ENCODE results near the gene INTS3.
"Not testable (repeated sequence)": the region's sequence is repeated elsewhere in the genome, so short reads cannot be mapped to it uniquely, and the experiment has no call there.

Gene INTS3

GRCh38 chr1:153760440-153760839, 32.6 kb downstream of the INTS3 start:
- DNase-seq: no peak

GRCh38 chr1:153763365-153764225, 35.7 kb downstream of the INTS3 start:
- DNase-seq: no peak

GRCh38 chr1:153764310-153764709, 36.5 kb downstream of the INTS3 start:
- DNase-seq: no peak

GRCh38 chr1:153766663-153767062, 38.8 kb downstream of the INTS3 start:
- not testable (repeated sequence) for DNase-seq

DNA sequence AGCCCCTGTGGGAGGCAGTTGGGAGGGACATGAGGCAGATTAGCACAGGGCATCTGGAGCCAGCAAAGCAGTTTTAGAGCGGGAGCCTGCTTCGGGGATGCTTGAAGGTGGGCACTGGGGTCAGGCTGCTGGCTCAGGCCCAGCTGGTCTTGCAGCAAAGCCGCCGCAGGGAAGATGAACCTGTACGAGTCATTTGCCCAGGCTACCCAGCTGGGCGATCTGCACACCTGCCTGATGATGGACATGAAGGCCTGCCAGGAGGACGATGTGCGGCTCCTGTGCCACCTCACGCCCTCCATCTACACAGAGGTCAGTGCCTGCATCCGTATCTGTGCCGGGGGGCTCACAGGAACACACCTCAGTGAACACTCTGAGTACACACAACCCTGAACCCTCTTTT, 39.7 kb downstream of the INTS3 start:
- DNase-seq: no peak

- DNase-seq: no peak
Observed at GRCh38 chr1:153768316-153769181, 40.7 kb downstream of the INTS3 start.

DNA sequence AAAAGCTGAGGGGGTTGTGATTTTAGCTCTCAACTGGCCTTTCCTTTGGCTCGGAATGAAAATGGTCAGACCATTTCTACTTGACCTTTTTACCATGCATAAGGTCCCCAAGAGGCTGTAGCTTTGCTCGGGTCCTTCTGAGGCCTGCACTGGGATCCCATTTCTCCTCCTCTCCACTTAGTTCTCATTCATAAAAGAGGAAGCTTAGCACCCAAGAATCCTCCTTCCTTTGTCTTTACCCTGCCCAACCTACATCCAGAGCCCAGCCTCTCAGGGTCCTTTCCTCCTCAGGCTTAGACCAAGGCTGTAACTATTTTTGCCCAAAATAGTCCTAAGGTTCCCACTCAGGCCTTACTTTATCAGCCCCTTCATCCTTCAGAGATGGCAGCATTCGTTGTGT, 41.4 kb downstream of the INTS3 start:
- DNase-seq: no peak

- DNase-seq: no peak
Observed at GRCh38 chr1:153770797-153771196, 42.9 kb downstream of the INTS3 start.

DNA sequence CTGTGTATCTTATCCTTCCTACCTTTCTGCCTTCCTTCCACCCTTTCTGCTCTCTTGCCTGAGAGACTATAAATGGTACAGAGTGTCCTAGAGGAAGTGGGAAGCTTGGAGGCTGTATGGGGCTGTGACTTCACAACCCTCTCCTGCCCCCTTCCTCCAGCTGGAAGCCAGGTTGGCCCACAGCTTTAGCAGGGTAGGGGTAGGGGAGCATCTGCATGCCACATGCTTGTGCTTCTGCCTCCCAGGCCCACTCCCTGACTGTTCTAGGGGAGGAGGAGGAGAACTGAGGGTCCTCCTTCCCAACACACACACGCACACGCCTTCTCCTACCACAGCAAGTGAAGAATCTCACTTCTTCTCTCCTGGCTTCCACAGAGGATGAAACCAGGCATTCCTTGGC, 43.4 kb downstream of the INTS3 start:
- DNase-seq: no peak

- DNase-seq: no peak
Observed at GRCh38 chr1:153771841-153772593, 44.2 kb downstream of the INTS3 start.

DNA sequence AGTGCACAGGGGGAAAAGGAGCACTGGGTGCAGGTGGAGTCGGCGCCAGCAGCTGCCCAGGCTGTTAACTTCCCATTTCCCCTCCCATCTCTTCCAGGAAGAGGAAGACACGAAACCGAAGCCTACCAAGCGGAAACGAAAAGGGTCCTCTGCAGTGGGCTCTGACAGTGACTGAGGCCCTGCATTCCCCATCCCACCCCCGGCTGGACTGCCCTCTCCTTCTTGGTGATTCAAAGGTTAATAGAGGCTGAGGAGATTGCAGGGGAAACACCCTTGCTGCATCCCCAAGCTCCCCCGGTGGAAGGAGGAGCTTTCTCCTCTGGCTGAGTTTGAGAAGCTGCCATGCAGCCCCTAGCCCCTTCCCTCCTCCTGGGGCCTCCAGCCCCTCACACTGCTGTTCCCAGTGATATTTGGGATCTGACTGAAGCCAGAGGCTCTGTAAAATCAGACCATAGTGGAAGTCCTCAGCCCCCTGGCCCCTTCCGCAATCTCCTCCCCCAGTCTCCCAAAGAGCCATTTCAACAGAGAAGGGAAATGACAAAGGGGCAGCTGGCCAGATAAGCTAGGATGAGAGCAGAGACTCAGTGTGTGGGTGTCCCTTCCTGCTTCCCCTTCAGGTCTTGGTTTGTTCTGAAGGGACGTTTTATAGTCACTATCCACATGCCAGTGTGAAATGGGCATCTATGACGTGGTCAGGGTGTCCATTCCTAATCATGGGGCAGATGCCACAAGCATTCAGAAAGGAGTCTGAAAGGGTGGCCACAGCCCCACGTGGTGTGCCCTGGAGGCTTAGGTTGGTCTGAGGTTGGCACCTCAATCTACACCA, 45.5 kb downstream of the INTS3 start:
- DNase-seq: no peak

DNA sequence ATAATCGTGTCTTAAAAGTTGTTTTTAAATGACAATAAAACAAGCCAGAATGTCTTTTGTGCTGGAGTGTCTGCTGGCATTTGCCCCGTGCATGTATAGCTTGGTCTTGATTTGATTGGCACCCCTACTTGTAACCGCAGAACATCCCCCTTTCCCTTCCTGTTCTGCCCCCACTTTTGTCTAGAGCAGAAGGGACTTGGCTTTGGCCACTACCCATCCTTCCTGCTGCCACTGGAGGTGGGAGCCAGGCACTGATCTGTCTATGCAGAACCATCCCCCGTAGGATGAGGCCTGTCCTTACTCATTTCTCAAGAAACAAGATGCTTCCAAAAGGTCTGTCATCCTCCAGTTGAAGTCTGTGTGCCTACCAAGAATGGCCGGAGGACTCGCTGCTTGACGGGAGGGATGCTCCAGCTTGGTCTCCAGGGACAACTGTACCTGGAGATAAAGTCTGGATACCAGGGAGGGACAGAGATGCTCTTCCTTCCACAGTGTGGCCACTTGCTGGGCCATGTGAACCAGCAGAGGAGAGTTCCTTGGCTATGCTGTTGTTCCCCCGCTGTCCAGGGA, 46.3 kb downstream of the INTS3 start:
- DNase-seq: no peak

DNA sequence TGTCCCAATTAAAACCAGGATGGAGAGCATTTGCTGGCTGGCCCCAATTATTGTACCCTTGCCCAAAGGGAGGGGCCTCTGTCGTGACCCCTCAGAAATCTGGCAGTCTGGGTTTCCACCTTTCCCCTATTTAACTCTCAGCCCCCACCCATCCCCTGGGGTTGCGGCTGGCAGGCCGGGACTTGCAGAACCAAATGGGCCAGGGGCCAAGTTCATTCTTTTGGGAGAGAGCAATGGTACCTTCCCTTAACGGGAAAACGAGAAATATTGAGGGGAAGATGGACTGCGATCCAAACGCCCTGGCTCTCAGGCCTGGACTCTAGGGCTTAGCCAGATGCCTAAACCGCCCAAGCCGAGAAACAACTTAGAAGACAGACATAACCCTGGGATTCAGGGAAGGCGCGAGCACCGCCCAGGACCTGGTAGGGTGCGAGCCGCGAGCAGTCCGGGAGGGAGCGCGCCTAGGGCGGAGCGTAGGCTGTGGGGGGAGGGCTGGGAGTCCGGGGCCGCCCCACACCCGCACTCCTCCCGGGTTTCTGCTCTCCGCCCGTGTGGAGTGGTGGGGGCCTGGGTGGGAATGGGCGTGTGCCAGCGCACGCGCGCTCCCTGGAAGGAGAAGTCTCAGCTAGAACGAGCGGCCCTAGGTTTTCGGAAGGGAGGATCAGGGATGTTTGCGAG, 47.1 kb downstream of the INTS3 start, which contains the start of gene SLC27A3:
TSS of gene SLC27A3 (plus strand) at position 628 of the 678 bp plus-strand sequence. CDS start 91 bp downstream, outside the sequence.
- peak; percentile 49 for DNase-seq

- peak; percentile 74 for DNase-seq
Observed at GRCh38 chr1:153775458-153776327, 47.8 kb downstream of the INTS3 start.

- DNase-seq: peak; percentile 34
Observed at GRCh38 chr1:153776352-153776751, 48.5 kb downstream of the INTS3 start.

GRCh38 chr1:153776845-153777370, 49.1 kb downstream of the INTS3 start:
- DNase-seq: no peak

GRCh38 chr1:153777648-153778047, 49.8 kb downstream of the INTS3 start:
- no peak for DNase-seq

DNA sequence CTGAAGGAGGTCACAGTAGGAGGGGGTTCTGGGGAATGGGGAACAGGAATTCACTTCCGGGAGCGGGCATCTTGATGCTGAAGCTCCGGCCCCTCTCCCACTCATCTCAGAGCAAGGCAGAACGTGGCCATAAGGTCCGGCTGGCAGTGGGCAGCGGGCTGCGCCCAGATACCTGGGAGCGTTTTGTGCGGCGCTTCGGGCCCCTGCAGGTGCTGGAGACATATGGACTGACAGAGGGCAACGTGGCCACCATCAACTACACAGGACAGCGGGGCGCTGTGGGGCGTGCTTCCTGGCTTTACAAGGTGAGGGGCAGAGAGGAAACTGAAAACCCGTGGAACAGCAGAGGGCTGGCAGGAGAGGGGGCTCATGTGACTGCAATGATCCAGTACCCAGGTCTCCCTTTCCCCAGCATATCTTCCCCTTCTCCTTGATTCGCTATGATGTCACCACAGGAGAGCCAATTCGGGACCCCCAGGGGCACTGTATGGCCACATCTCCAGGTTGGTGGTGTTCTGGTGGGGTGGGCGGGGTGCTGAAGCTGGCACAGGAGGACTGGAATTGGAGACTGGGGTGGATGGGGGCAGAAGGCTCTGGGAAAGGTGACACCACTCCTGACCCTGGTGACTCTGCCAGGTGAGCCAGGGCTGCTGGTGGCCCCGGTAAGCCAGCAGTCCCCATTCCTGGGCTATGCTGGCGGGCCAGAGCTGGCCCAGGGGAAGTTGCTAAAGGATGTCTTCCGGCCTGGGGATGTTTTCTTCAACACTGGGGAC, 50.4 kb downstream of the INTS3 start:
- no peak for DNase-seq

Data from DMS79 (cell line).